Choroid plexus epithelial cell (primary cell): ENCODE data around the gene KCNMA1.

Source experiments
- DNase-seq: peaks from one replicate; pipeline ENCODE4 v3.0.0-alpha.2; 2010; ENCODE audit warnings: low read depth
- H3K4me3 ChIP-seq: 2 replicates; pipeline ENCODE4 v1.5.1; 2011; ENCODE audit warnings: low read depth, mild to moderate bottlenecking, control low read depth, low read length, moderate library complexity
- CTCF ChIP-seq: conservative IDR thresholded peaks from 2 replicates; pipeline ENCODE4 v1.5.1; 2011; ENCODE audit warnings: low read depth, mild to moderate bottlenecking, control low read depth, inconsistent platforms, low read length, moderate library complexity

Gene KCNMA1

GRCh38 chr10:77410523-77410922 lies 227.1 kb downstream of the KCNMA1 start:
- DNase-seq: no peak
- no peak overlapping the region for H3K4me3 ChIP-seq
- TF ChIP-seq CTCF: no peak

- no peak overlapping the region for H3K4me3 ChIP-seq
- no peak for DNase-seq
- TF ChIP-seq CTCF: no peak
Observed at GRCh38 chr10:77409697-77410471, 227.7 kb downstream of the KCNMA1 start.

- DNase-seq: no peak
- no peak for TF ChIP-seq CTCF
- no peak overlapping the region for H3K4me3 ChIP-seq
Observed at GRCh38 chr10:77408259-77408658, 229.3 kb downstream of the KCNMA1 start.

GRCh38 chr10:77406764-77407430 lies 230.7 kb downstream of the KCNMA1 start:
- TF ChIP-seq CTCF: no peak
- no peak for DNase-seq

GRCh38 chr10:77405771-77406241 lies 231.8 kb downstream of the KCNMA1 start:
- H3K4me3 ChIP-seq: no peak overlapping the region
- peak; percentile 53 for DNase-seq
- TF ChIP-seq CTCF: no peak

More at GRCh38 chr10:77406764-77407430, 230.7 kb downstream of the KCNMA1 start:
- no peak overlapping the region for H3K4me3 ChIP-seq

- no peak for TF ChIP-seq CTCF
- H3K4me3 ChIP-seq: no peak overlapping the region
- no peak for DNase-seq
Observed at GRCh38 chr10:77404810-77405209, 232.8 kb downstream of the KCNMA1 start.
